GM12873 (cell line): Measurements from ENCODE around the gene WDR7.
A peak's percentile ranks its signal among the peaks of the same experiment; 100 is the strongest.

Experiments used
- CTCF ChIP-seq: IDR thresholded peaks from 2 replicates; pipeline ENCODE4 v1.5.1; 2012; ENCODE audit warnings: low read depth, mild to moderate bottlenecking, moderate library complexity, low read length, control low read depth; ENCODE audit not compliant: insufficient read depth; ENCODE audit errors: missing control alignments

The WDR7 gene

GRCh38 chr18:56672981-56673380, 21.8 kb downstream of the WDR7 start:
- TF ChIP-seq CTCF, result no peak

- TF ChIP-seq CTCF, result no peak
Measured at GRCh38 chr18:56676639-56677038, 25.5 kb downstream of the WDR7 start.

GRCh38 chr18:56678836-56679565, 27.8 kb downstream of the WDR7 start:
- TF ChIP-seq CTCF, result no peak

GRCh38 chr18:56684277-56684676, 33.1 kb downstream of the WDR7 start:
- TF ChIP-seq CTCF, result no peak

GRCh38 chr18:56691530-56691929, 40.4 kb downstream of the WDR7 start:
- TF ChIP-seq CTCF, result no peak

GRCh38 chr18:56696966-56697365, 45.8 kb downstream of the WDR7 start:
- no peak for TF ChIP-seq CTCF

- TF ChIP-seq CTCF, result peak; percentile 45
Measured at GRCh38 chr18:56702946-56703345, 51.8 kb downstream of the WDR7 start.
